ENCODE results near the gene ABCD1. TPM values are rescaled to one million over a fixed set of nuclear protein-coding genes. Genes with fewer than 3 reads are reported as not detected.
"Not testable (repeated sequence)": the region's sequence is repeated elsewhere in the genome, so short reads cannot be mapped to it uniquely, and the experiment has no call there.

ABCD1 gene
- total RNA-seq: 14.2 and 15.3 TPM in 2 replicates

GRCh38 chrX:153724252-153725038, at the start of gene ABCD1, which contains the start of gene BCAP31:
Gene ABCD1 (plus strand): TSS chrX:153724856. CDS start chrX:153725267, 411 bp downstream.
Gene BCAP31 (minus strand): TSS chrX:153724387. CDS start chrX:153723244, 1,143 bp downstream.
- TF ChIP-seq, protein P1, sequence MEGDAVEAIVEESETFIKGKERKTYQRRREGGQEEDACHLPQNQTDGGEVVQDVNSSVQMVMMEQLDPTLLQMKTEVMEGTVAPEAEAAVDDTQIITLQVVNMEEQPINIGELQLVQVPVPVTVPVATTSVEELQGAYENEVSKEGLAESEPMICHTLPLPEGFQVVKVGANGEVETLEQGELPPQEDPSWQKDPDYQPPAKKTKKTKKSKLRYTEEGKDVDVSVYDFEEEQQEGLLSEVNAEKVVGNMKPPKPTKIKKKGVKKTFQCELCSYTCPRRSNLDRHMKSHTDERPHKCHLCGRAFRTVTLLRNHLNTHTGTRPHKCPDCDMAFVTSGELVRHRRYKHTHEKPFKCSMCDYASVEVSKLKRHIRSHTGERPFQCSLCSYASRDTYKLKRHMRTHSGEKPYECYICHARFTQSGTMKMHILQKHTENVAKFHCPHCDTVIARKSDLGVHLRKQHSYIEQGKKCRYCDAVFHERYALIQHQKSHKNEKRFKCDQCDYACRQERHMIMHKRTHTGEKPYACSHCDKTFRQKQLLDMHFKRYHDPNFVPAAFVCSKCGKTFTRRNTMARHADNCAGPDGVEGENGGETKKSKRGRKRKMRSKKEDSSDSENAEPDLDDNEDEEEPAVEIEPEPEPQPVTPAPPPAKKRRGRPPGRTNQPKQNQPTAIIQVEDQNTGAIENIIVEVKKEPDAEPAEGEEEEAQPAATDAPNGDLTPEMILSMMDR (IDR thresholded peaks at IDR 0.05; ENCODE audit: insufficient read depth, low read length, poor library complexity, severe bottlenecking): no peak
- DNase-seq (ENCODE audit: low read depth): peak; percentile 18
- Histone ChIP-seq H3K4me3 (ENCODE audit: low read depth, low read length) (peak within 1 kb of the TSS; percentile 74), H3K27me3 (ENCODE audit: control insufficient read depth, insufficient read depth, low read length) (no peaks in the 10 kb centered on the region), H3K36me3 (ENCODE audit: control insufficient read depth, insufficient read depth, low read length) (peaks cover 1% of the 10 kb centered on the region)

DNA sequence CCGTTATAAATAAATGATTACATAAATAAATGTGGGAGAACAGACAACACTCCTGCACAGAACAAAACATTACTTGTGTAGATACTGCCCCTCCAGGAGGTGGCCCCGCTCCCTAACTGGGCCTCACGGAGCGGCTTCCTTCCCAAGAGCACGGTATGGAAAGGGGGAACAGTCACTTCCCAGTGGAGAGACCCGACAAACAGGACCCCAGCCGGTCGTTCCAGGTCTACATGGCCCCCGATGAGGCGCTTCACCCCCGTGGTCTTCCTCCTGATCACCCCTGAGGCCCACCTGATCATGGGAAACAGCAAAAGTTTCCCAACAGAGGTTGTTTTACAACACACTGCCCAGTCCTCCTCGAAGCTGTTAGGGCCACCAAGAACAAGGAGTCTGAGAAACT, 43.5 kb upstream of the ABCD1 start:
- H3K27me3 ChIP-seq (ENCODE audit: control insufficient read depth, insufficient read depth, low read length): peaks cover 14% of the 10 kb centered on the region
- H3K4me3 ChIP-seq (ENCODE audit: low read depth, low read length): no peak overlapping the region
- TF ChIP-seq, protein P1 (IDR thresholded peaks at IDR 0.05; ENCODE audit: insufficient read depth, low read length, poor library complexity, severe bottlenecking): no peak
- H3K36me3 ChIP-seq (ENCODE audit: control insufficient read depth, insufficient read depth, low read length): no peaks in the 10 kb centered on the region
- DNase-seq (ENCODE audit: low read depth): no peak

- not testable (repeated sequence) for H3K4me3 ChIP-seq (ENCODE audit: low read depth, low read length); H3K36me3 ChIP-seq (ENCODE audit: control insufficient read depth, insufficient read depth, low read length); DNase-seq (ENCODE audit: low read depth)
- H3K27me3 ChIP-seq (ENCODE audit: control insufficient read depth, insufficient read depth, low read length): peaks cover 14% of the 10 kb centered on the region
Observed at GRCh38 chrX:153683486-153683885, 41.2 kb upstream of the ABCD1 start.

GRCh38 chrX:153684467-153685155, 40.0 kb upstream of the ABCD1 start:
- TF ChIP-seq, protein P1 (IDR thresholded peaks at IDR 0.05; ENCODE audit: insufficient read depth, low read length, poor library complexity, severe bottlenecking): no peak
- DNase-seq (ENCODE audit: low read depth): no peak
- Histone ChIP-seq H3K27me3 (ENCODE audit: control insufficient read depth, insufficient read depth, low read length) (peaks cover 14% of the 10 kb centered on the region), H3K36me3 (ENCODE audit: control insufficient read depth, insufficient read depth, low read length) (no peaks in the 10 kb centered on the region), H3K4me3 (ENCODE audit: low read depth, low read length) (no peak overlapping the region)

DNA sequence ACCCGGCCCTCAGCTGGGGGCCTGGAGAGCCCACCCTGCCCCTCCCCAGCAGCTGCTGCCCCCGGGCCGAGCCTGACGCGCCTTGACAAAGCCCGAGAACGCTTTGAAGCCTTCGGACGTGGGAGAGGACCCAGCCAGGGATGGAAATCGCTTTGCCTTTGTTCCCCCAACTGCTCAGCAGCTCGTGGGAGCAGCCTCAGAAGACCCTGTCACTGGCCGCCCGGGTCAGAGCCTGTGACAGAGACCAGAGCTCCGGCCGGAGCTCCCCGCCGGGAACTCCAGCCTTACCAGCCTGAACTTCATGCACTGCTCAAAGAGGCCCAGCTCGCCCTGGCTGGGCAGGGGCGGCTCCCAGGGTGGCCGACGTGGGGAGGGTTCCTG, 39.5 kb upstream of the ABCD1 start:
- H3K36me3 ChIP-seq (ENCODE audit: control insufficient read depth, insufficient read depth, low read length): no peaks in the 10 kb centered on the region
- no peak overlapping the region for H3K4me3 ChIP-seq (ENCODE audit: low read depth, low read length)
- no peak for DNase-seq (ENCODE audit: low read depth)
- peaks cover 14% of the 10 kb centered on the region for H3K27me3 ChIP-seq (ENCODE audit: control insufficient read depth, insufficient read depth, low read length)
- TF ChIP-seq, protein P1 (IDR thresholded peaks at IDR 0.05; ENCODE audit: insufficient read depth, low read length, poor library complexity, severe bottlenecking): no peak

Measured in kidney epithelial cell (primary cell).